HepG2 (cell line): ENCODE measurements around the gene TMEM74B. TPM values are rescaled to one million over a fixed set of nuclear protein-coding genes. Genes with fewer than 3 reads are reported as not detected.

Source experiments
- ATAC-seq: fragments of 200-7000 bp; cut with Tn5 transposase; 3 replicates; pipeline ENCODE4 v1.9.1; 2020; ENCODE audit warnings: mild to moderate bottlenecking, moderate library complexity
- BruUV-seq: library from RNA; stranded (reverse); fragments of 400-500 nt; replicated peaks from 2 replicates; lab custom pipeline; 2021; lab: Mats Ljungman, UMichigan
- CTCF ChIA-PET: fragments of 300-600 bp; formaldehyde crosslinking; extraction: SDS; loops from one replicate; lab custom pipeline; 2021; ENCODE audit warnings: low total read pairs, inconsistent platforms, low intra/inter-chr PET ratio; lab: Yijun Ruan, JAX
- POLR2A ChIA-PET: fragments of 350-600 bp; sonication (Branson Sonifier 250); formaldehyde crosslinking; loops from one replicate; lab custom pipeline; 2020; ENCODE audit warnings: antibody characterized with exemption, inconsistent platforms; lab: Yijun Ruan, JAX
- DNase-seq: peaks from one replicate; pipeline ENCODE4 v3.0.0-alpha.2; 2015; ENCODE audit warnings: low spot score
- FAIRE-seq: peaks from 3 replicates; lab custom pipeline; 2011; peaks lifted over from hg19 to GRCh38; lab: Jason Lieb, UNC
- H2AFZ ChIP-seq: one replicate; pipeline ENCODE4 v1.6.1; 2011; ENCODE audit warnings: low read length, inconsistent platforms
- H3K27ac ChIP-seq: fragments of 300-600 bp; 3 replicates; pipeline ENCODE4 v1.8.0; 2011; ENCODE audit warnings: mixed run types, mild to moderate bottlenecking, mixed read lengths, low read length, inconsistent platforms; ENCODE audit not compliant: insufficient read depth; ENCODE audit errors: extremely low read length
- H3K27me3 ChIP-seq, 2 experiments: fragments of 200-600 bp in 1 of 2; 2 replicates in 1 of 2; 3 replicates in 1 of 2; pipeline versions ENCODE4 v1.6.0 to v1.8.0; 2011; ENCODE audit warnings: low read length in 2 of 2, mild to moderate bottlenecking in 2 of 2, moderate library complexity in 2 of 2, inconsistent platforms in 1 of 2; ENCODE audit not compliant: insufficient read depth in 2 of 2, control insufficient read depth in 1 of 2
- H3K36me3 ChIP-seq, 2 experiments: fragments of 200-600 bp in 1 of 2; replicated peaks in 1 of 2; 2 replicates in 1 of 2; 3 replicates in 1 of 2; pipeline versions ENCODE4 v1.5.1 to v1.8.0; 2011; ENCODE audit warnings: low read length in 2 of 2, inconsistent platforms in 1 of 2; ENCODE audit not compliant: insufficient read depth in 2 of 2, control insufficient read depth in 1 of 2
- H3K4me1 ChIP-seq: 2 replicates; pipeline ENCODE4 v1.5.1; 2012; ENCODE audit warnings: low read length, inconsistent platforms; ENCODE audit not compliant: insufficient read depth
- H3K4me2 ChIP-seq: 2 replicates; pipeline ENCODE4 v1.6.0; 2011; ENCODE audit warnings: low read depth, low read length, inconsistent platforms
- H3K4me3 ChIP-seq, 3 experiments: fragments of 200-600 bp in 1 of 3; sonication (generic), shearing (Covaris generic) in 1 of 3; replicated peaks in 1 of 3; 2 replicates each; pipeline ENCODE4 v1.5.1; 2011 to 2016; ENCODE audit warnings: low read length in 3 of 3, inconsistent platforms in 2 of 3, low read depth in 2 of 3, mild to moderate bottlenecking in 2 of 3, control low read depth in 1 of 3, mixed read lengths in 1 of 3; ENCODE audit not compliant: insufficient read depth in 1 of 3
- H3K79me2 ChIP-seq: one replicate; pipeline ENCODE4 v1.6.1; 2011; ENCODE audit warnings: low read length, inconsistent platforms; ENCODE audit not compliant: insufficient read depth
- H3K9ac ChIP-seq: 2 replicates; pipeline ENCODE4 v1.6.0; 2011; ENCODE audit warnings: mild to moderate bottlenecking, low read depth, low read length, inconsistent platforms; ENCODE audit not compliant: insufficient read depth
- H3K9me3 ChIP-seq: 2 replicates; pipeline ENCODE4 v1.5.1; 2012; ENCODE audit warnings: mild to moderate bottlenecking, low read length
- H4K20me1 ChIP-seq: 2 replicates; pipeline ENCODE4 v1.6.0; 2011; ENCODE audit warnings: inconsistent platforms, mild to moderate bottlenecking, low read length, moderate library complexity; ENCODE audit not compliant: insufficient read depth
- ATF2 ChIP-seq: sonication (generic); formaldehyde crosslinking; IDR thresholded peaks from 2 replicates; pipeline ENCODE4 v1.4.0; 2020; ENCODE audit warnings: missing genetic modification reagents
- CCDC6 ChIP-seq: sonication (generic); formaldehyde crosslinking; IDR thresholded peaks from 2 replicates; pipeline ENCODE4 v1.8.1; 2022; ENCODE audit warnings: mild to moderate bottlenecking, missing genetic modification reagents, moderate library complexity
- ELF1 ChIP-seq: sonication (generic); formaldehyde crosslinking; IDR thresholded peaks from 2 replicates; pipeline ENCODE4 v1.4.0; 2020; ENCODE audit warnings: missing genetic modification reagents
- GLI4 ChIP-seq: sonication (generic); formaldehyde crosslinking; IDR thresholded peaks from 2 replicates; pipeline ENCODE4 v1.5.1; 2020; ENCODE audit warnings: missing genetic modification reagents, mild to moderate bottlenecking, moderate library complexity, borderline replicate concordance
- NFE2L2 ChIP-seq: fragments of 150-350 bp; IDR thresholded peaks from 2 replicates; pipeline ENCODE4 v1.6.1; 2014; ENCODE audit warnings: low read length
- POLR2G ChIP-seq: fragments of 200-400 bp; formaldehyde crosslinking; IDR thresholded peaks from 2 replicates; pipeline ENCODE4 v1.6.1; 2018; ENCODE audit warnings: mild to moderate bottlenecking, low read depth, low read length, moderate library complexity
- PPARG ChIP-seq: conservative IDR thresholded peaks from 2 replicates; pipeline ENCODE4 v1.6.1; 2016; ENCODE audit warnings: missing biosample characterization, missing genetic modification reagents
- RERE ChIP-seq: IDR thresholded peaks from 2 replicates; pipeline ENCODE4 v1.6.1; 2016; ENCODE audit warnings: low read depth, missing genetic modification reagents, missing compliant biosample characterization
- SKIL ChIP-seq: sonication (generic); formaldehyde crosslinking; IDR thresholded peaks from 2 replicates; pipeline ENCODE4 v1.8.0; 2022; ENCODE audit warnings: missing genetic modification reagents, mild to moderate bottlenecking, moderate library complexity, borderline replicate concordance
- SMC3 ChIP-seq: IDR thresholded peaks from 2 replicates; pipeline ENCODE4 v1.6.1; 2011; ENCODE audit warnings: low read length, improper control_type of control experiment
- ZBTB7B ChIP-seq: sonication (generic); formaldehyde crosslinking; IDR thresholded peaks from 2 replicates; pipeline ENCODE4 v1.4.0; 2020; ENCODE audit warnings: missing genetic modification reagents
- ZFAT ChIP-seq: sonication (generic); formaldehyde crosslinking; conservative IDR thresholded peaks from 2 replicates; pipeline ENCODE4 v1.8.1; 2023; ENCODE audit warnings: missing genetic modification reagents, inconsistent platforms
- ZNF17 ChIP-seq: sonication (generic); formaldehyde crosslinking; IDR thresholded peaks from 2 replicates; pipeline ENCODE4 v1.5.0; 2020; ENCODE audit warnings: mild to moderate bottlenecking, missing genetic modification reagents
- WGBS: methylation state at CpG from one replicate; pipeline ENCODE4 v1.1.6; 2017; ENCODE audit warnings: low lambda C conversion rate; 5-methylcytosine and 5-hydroxymethylcytosine counted together
- in situ Hi-C: cut with HindIII; loops from 2 replicates; pipeline ENCODE4 v1.10.0; 2017; ENCODE audit warnings: low pct_unique_long_range_greater_than_20kb; ENCODE audit not compliant: extremely low pct_ligation_motif_present
- intact Hi-C: fragments of 100-400 bp; cut with micrococcal nuclease; formaldehyde crosslinking; loops from one replicate; pipeline ENCODE4 v1.10.0; 2022; ENCODE audit not compliant: unreplicated experiment
- polyA plus RNA-seq, 8 experiments: library from polyadenylated mRNA; depleted of rRNA in 3 of 8; stranded (reverse) in 7 of 8; unstranded in 1 of 8; fragments of >200 nt; fragmentation: Illumina TruSeq in 4 of 8; extraction: Trizol in 4 of 8; gene quantifications; 2 replicates each; pipeline versions ENCODE4 v1.2.1 to v1.2.3, GENCODE V29; 2011 to 2016; ENCODE audit warnings: low read depth in 4 of 8, missing spikeins in 1 of 8, mixed read lengths in 1 of 8; ENCODE audit not compliant: insufficient read depth in 1 of 8
- total RNA-seq, 5 experiments: library from RNA; depleted of rRNA; stranded (reverse); fragments of >200 nt; fragmentation: Illumina TruSeq; extraction: Trizol; gene quantifications; 2 replicates each; pipeline ENCODE4 v1.2.3, GENCODE V29; 2016; ENCODE audit warnings: low read depth in 1 of 5

The TMEM74B gene
- total and polyA plus RNA-seq, 2 of the 13 experiments (the other 11 are each of a cell fraction or from before 2014, with no cell fraction given), result 4.7 to 18.4 TPM

- TF ChIP-seq ZFAT (CRISPR knock-in tag) (no peak), ZBTB7B (CRISPR knock-in tag) (no peak), RERE (no peak), POLR2G (no peak)
- TF ChIP-seq, all 625 proteins: peak for 0
Measured at GRCh38 chr20:1210501-1210900, 25.7 kb upstream of the TMEM74B start (continued).

GRCh38 chr20:1209447-1210387 lies 24.9 kb upstream of the TMEM74B start:
- POLR2A ChIA-PET, result no interaction called here
- Histone ChIP-seq H3K27ac (no peak overlapping the region), H4K20me1 (no peaks in the 10 kb centered on the region), H3K4me3 (no peak overlapping the region), H3K36me3 (no peaks in the 10 kb centered on the region), H3K79me2 (no peaks in the 10 kb centered on the region), H3K27me3 (peaks cover 0 to 21% of the 10 kb centered on the region in 2 experiments; a peak in 2 of 5 replicates), H3K4me1 (peaks cover 9% of the 10 kb centered on the region; the same call in 1 of the 2 replicates), H3K9ac (no peak overlapping the region), H2AFZ (no peak overlapping the region), H3K9me3 (no peaks in the 10 kb centered on the region), H3K4me2 (no peak overlapping the region)
- intact Hi-C loops, result no loop called here
- in situ Hi-C loops, result no loop called here
- ATAC-seq, result peak; percentile 45
- 2% methylated on average over 5 of the region's 5 CpGs for WGBS
- FAIRE-seq, result peak; percentile 54
- CTCF ChIA-PET, result no interaction called here
- no peak for DNase-seq
- BruUV-seq, result no TSS peak
- TF ChIP-seq NFE2L2 (no peak), ATF2 (CRISPR knock-in tag) (no peak), CCDC6 (CRISPR knock-in tag) (no peak), SMC3 (peak; percentile 63; the same call in 1 of the 2 replicates), SKIL (CRISPR knock-in tag) (no peak), ZNF17 (CRISPR knock-in tag) (no peak), ELF1 (CRISPR knock-in tag) (no peak), GLI4 (no peak), PPARG (CRISPR knock-in tag) (no peak)
